IPS-11a (cell line): ENCODE measurements around the gene DHCR24.
"Not testable (repeated sequence)": the region's sequence is repeated elsewhere in the genome, so short reads cannot be mapped to it uniquely, and the experiment has no call there.

Experiments
- H3K4me3 ChIP-seq: one replicate; pipeline ENCODE4 v1.5.1; 2013; ENCODE audit warnings: low read depth, low read length, control low read depth

DHCR24 gene, protein sequence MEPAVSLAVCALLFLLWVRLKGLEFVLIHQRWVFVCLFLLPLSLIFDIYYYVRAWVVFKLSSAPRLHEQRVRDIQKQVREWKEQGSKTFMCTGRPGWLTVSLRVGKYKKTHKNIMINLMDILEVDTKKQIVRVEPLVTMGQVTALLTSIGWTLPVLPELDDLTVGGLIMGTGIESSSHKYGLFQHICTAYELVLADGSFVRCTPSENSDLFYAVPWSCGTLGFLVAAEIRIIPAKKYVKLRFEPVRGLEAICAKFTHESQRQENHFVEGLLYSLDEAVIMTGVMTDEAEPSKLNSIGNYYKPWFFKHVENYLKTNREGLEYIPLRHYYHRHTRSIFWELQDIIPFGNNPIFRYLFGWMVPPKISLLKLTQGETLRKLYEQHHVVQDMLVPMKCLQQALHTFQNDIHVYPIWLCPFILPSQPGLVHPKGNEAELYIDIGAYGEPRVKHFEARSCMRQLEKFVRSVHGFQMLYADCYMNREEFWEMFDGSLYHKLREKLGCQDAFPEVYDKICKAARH

DNA sequence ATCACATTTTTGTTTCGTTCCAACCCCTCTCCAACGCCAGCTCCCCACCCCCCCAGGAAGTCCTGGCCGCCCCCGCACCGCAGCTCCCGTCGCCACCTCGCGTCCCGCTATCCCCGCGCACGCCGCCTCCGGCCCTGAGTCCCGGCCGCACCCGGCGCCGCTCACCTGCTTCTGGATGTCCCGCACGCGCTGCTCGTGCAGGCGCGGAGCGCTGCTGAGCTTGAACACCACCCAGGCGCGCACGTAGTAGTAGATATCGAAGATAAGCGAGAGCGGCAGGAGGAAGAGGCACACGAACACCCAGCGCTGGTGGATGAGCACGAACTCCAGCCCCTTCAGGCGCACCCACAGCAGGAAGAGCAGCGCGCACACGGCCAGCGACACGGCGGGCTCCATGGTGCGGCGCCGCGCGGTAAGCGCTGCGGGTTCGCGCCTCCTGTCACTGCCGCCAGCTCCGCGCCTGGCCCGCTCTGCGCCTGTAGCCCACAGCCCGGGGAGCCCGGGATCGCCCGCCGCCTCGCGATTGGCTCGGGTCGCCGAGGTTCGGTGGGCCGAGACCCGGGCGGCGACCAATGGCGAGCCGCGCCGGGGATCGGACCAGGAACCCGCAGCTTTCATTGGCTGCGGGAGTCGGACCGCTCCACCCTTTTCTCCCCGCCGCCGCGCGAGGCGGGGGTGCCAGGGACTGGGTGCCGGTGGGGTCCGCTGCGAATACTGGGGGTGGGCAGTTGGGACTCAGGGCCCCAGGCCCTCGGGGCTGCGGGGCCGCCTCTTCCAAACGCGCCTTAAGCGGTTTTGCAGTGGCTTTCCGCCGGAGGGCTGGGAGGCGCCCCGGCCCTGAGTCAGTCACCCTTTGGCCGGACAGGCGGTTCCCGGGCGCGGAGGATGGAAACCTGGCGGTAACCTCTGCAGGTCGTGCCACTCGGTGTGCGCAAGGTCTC, at the start of gene DHCR24:
DHCR24 (minus strand) TSS at position 472 of the 941 bp plus-strand sequence; CDS start at position 396, 76 bp downstream.
- H3K4me3 ChIP-seq: peak within 1 kb of the TSS; percentile 94

DNA sequence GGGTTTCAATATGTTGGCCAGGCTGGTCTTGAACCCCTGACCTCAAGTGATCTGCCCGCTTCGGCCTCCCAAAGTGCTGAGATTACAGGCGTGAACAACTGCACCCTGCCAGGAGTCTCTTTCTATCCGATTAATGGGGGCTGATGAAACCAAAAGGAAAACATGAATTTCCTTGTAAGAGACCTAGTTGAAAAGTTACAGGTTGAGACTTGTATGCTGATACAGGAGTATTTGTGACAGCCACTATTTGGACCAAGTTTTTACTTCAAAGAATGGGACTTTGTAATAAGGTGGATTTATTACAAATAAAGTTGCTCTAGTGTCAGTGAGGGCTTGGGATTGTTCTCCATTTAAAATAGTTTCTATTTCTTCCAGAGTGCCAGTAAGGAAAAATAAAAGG, 49.8 kb upstream of the DHCR24 start:
- no peak overlapping the region for H3K4me3 ChIP-seq

DNA sequence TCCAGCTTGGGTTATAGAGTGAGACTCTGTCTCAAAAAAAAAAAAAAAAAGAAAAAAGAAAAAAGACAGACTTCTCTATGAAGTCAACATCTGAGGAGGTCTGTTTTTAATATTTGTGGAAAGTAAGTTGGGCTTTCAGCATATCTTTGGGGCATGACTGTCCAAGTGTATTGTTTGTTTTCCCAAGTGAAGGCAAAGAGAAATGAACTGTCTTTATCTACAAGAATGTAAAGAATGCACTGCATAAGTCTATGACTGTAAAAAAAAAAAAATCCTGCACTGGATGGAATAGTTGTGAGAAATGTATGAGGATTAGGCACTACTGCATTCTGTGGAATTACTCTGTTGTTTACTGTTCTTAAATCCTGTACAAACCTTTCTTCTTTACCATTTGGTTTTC, 47.9 kb upstream of the DHCR24 start:
- H3K4me3 ChIP-seq: no peak overlapping the region

DNA sequence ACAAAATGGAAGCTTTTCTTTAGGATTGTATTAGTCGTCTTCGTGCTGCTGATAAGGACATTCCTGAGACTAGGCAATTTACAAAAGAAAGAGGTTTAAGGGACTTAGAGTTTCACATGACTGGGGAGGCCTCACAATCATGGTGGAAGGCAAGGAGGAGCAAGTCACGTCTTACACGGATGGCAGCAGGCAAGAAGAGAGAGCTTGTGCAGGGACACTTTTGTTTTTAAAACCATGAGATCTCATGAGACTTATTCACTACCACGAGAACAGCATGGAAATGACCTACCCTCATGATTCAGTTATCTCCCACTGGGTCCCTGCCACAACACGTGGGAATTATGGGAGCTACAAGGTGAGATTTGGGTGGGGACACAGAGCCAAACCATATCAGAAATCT, 47.1 kb upstream of the DHCR24 start:
- H3K4me3 ChIP-seq: not testable (repeated sequence)

DNA sequence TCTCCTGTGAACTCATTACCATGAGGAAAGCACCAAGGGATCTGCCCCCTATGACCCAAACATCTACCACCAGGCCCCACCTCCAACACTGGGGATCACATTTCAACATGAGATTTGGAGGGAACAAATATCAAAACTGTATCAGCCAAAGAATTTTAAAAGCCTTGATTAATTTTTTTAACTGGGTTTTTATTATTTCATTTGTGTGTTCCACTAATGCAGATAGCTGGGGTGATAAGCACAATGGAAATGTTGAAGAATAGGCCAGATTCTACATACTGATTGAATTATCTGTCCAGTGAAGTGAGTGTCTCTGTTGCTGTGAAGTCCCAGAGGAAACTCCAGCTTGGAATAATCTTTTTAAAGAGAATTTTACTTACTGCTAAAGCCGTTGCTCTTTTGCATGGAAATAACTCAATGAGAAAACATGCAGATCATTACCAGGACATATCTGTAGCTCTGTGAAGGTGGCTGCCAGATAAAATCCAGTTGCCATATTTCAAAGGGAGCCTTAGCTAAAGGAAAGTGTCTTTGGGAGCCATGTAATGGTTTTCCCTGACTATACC, 44.4 kb upstream of the DHCR24 start:
- H3K4me3 ChIP-seq: no peak overlapping the region

DNA sequence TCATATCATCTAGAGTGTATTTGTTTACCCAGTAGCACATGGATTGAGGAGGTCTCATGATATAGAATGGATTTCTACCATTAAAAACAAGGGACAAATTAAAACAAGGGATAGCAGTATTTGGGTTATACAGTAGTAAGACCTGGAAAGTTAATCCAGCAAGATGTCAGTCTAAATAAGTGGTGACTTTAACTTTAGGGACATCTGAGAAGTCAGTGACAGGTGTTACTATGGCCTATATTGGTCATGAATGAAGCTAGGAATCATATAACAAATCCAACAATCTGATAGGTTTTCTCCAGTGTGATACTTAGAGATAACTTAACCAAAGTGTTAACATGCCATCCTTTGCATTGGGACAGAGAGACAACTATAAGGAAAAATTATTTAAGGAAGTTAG, 42.7 kb upstream of the DHCR24 start:
- no peak overlapping the region for H3K4me3 ChIP-seq

DNA sequence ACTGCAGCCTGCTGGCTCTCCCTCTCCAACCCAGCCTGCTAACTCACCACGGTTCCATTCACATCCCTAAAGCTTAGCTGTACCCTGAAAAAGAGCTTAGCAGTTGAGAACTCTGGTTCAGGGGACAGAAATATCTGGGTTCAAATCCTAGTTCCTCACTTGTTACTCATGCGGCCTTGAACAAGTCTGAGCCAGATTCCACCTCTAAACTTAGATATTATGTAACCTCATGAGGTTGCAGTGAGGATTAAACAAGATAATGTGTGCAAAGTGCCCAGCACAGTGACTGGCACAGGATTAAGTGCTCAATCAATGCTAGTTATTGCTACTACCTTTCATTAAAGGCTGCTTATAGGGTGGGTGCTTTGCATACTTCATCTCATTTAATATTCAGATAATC, 41.3 kb upstream of the DHCR24 start:
- H3K4me3 ChIP-seq: no peak overlapping the region

DNA sequence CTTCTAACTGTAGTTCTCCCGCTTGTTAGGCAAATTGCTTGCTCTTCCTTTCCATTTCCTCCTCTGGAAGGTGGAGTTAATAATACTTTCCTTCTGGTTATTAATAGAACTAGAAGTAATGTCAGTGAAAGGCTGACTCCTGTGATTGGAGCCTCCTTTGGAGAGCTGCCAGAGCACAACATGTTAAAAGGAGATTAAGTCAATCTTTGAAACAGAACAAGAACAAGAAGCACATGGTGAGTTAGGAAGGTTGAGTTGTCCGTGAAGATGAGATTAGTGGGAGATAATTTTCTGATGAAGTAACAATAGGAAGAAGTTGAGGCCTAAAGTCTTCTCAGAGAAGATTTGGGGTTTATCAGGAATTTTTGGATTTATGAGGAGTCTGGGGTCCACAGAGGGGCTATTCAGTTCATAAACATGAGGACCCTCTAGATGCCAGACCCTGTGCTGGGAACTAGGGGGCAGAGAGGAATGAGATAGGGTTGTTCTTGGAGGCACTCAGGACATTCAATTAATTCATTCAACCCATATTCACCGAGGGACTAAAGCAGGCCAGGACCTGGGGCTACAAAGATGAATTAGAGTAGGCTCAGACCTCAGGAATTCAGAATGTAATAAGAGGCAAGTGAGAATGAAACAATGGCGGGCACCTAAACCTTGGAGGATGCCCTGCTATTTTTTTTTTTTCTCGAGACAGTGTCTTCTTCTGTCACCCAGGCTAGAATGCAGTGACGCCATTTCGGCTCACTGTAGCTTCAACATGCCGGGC, 40.7 kb upstream of the DHCR24 start:
- no peak overlapping the region for H3K4me3 ChIP-seq

DNA sequence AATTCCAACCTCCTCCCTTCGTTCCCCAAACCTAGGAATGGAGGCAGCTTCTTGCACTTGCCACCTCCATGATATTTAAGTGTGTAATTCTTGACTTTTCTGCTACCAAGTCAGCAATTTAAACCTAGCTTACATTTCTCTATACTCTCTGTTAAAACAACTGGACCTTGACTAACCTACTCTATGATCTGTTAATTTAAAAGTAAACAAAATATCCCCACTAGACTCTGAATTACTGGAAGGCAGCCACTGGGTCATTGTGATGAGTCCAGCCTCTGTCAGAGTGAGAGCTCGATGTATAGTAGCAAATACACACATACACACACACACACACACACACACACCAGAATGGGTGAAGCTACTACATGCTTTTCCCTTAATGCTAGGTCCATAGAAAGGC, 40.0 kb upstream of the DHCR24 start:
- no peak overlapping the region for H3K4me3 ChIP-seq

DNA sequence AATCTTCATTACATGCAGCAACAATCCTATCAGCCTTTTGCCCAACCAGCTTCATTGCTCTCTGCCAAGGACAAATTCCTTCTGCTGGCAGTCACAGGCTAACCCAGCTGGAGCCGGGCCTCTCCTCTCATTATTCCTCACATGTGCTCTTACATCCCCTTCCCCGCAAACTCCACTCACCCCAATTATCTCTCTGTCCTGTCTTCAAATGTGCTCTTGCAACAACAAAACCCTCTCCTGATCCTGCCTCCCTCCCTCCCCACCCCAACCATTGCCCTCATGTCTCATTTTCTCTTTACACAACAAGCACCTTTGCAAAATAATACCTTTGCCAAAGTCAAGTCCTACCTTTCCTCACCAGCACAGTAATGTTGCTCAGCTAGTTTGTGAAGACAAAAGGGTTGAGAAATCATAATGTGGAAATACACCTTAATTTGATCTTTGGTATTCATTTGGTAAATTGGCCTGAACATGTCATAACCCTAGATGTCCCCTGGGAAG, 36.0 kb upstream of the DHCR24 start:
- H3K4me3 ChIP-seq: no peak overlapping the region

DNA sequence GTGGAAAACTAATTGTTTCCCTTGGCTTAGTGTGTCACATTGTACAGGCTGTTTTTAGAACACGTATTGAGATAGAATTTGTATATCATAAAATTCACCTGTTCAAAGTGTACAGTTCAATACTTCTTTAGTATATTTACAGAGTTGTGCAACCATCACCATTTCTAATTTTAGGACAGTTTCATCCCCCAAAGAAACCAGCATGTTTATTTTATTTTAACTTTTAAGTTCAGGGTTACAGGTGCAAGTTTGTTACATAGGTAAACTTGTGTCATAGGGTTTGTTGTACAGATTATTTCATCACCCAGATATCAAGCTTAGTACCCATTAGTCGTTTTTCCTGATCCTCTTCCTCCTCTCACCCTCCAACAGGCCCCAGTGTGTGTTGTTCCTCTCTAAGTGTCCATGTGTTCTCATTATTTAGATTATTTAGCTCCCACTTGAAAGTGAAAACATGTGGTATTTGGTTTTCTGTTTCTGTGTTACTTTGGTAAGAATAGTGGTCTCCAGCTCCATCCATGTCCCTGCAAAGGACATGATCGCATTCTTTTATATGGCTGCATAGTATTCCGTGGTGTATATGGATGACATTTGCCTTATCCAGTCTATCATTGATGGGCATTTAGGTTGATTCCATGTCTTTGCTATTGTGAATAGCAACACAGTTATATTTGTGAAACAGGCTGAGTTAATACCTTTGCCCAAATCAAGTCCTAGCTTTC, 35.2 kb upstream of the DHCR24 start:
- H3K4me3 ChIP-seq: no peak overlapping the region

DNA sequence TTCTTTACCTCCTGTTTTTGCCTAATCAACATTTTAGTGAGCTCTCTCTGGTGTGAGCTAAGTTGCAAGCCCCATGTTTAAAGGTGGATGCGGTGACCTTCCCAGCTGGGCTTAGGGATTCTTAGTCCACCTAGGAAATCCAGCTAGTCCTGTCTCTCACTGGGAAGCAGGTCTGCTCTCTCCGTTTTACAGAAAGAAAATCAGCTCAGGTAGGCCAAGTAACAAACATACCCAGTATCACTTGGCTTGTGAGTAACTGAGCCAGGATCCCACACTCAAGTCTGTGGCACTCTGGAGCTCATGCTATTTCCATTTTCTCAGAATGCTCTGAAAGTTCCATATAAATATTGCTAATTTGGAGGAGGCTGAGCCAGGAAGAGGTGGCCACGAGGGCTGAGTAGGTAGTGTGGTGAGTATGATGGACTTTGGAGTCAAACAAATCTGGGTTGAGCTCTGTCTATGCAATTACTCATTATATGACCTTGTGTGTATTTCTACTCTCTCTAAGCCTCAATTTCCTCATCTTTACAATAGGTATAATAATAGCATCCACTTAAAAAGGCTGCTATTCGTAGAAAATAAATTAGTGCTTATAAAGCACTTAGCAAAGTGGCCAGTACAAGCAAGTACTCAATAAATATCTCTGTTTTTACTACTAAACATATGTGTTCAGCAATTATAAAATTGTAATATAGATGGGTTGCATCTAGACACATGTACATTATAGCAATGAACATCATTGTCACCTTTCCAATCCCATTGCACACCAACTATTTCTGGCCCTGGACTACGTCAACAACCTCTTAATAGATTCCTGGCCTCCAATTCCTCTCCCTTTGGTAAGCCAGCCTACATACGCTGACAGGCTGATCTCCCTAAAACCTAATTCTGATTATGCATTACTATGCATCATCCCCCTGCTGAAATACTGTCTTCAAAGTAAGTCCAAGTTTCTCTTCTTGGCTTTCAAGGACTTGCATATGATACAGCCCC, 32.7 kb upstream of the DHCR24 start:
- no peak overlapping the region for H3K4me3 ChIP-seq

DNA sequence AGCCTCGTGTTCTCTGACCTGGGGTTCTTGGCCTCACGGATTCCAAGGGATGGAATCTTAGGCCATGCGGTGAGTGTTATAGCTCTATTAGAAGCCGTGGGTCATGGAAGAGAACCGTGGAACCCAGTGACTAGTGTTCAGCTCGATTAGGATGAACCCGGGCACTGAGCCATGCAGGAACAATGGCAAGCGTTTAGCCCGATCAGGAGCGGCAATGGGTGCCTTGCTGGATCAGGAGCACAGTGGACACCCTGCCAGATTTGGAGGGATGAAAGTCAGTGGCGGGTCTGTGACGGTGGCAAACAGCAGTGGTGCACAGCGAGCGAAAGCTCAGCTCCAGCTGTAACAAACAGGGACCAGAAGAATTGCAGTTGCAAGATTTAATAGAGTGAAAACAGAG, 24.1 kb upstream of the DHCR24 start:
- H3K4me3 ChIP-seq: not testable (repeated sequence)

DNA sequence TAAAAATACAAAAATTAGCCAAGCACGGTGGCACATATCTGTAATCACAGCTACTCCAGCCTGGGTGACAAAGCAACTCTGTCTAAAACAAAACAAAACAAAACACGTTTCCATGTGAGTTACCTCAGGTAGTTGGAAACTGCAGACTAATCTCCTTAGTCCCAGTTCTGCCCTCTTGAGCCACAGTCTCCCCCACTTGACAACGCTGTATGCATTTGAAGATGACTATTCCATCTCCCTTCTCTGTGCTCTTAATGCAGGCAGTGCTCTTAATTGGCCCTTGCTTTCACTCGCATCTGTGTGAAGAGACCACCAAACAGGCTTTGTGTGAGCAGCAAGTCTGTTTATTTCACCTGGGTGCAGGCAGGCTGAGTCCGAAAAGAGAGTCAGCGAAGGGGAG, 19.6 kb upstream of the DHCR24 start:
- no peak overlapping the region for H3K4me3 ChIP-seq

DNA sequence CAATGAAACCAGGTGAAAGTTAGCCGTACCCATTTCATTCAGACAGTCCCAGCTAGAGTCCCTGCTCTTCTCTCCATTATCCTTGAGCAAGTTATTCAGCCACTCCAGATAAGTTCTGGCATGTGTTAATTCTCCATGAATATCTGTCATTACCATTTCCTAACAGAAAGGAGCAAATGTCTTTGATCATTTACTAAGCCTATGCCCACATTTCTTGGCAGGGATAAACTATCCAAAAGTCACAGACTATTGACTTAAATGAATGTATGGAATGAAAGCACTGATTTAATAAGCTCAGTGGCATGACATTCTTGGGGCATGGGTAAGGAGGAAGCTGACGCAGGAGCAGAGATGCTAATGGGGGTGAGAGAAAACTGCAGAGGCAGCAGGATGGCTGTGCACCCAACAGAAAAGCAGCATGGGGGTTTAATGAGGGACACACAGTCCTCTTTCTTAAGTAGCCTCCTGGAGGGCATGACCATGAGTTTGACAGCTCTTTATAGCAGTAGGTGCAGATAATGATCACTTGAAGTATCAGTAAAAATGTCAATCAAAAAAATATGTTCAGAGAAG, 17.6 kb upstream of the DHCR24 start:
- no peak overlapping the region for H3K4me3 ChIP-seq

DNA sequence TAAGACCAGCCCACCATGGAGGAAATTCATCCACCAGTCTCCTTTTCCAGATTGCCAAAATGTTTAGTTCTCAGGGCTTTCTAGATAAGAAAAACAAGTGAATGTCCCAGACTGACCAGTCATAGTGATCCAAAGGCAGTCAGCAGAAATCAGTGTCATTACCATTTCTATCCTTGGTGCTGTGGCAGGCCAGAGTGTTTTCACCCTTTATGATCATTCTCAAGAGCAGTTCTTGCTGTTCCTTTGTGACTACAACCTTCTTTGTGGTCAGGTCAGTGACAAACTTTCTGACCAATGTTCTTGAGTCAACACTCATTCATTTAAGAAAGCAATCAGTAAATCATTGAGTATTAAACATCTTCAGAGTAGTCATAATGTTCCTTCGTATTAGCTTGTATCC, 7.3 kb upstream of the DHCR24 start:
- H3K4me3 ChIP-seq: no peak overlapping the region

DNA sequence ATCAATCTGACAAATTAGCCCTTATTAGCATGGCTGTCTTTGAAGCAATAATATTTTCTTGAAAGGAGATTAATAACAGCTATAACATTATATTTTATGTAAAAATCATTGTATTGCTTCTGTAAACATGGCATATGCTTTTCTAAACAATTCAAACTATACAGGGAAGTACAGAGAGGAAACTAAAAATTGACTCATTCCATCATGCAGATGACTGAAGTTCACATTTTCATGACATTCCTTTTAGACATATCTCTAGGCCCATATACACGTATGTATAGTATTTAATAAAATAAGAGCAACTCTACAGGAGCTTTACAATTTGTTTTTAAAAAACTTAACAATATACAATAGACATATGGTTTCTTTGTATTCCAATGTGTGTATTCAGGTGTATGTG, 5.6 kb upstream of the DHCR24 start:
- no peak overlapping the region for H3K4me3 ChIP-seq

DNA sequence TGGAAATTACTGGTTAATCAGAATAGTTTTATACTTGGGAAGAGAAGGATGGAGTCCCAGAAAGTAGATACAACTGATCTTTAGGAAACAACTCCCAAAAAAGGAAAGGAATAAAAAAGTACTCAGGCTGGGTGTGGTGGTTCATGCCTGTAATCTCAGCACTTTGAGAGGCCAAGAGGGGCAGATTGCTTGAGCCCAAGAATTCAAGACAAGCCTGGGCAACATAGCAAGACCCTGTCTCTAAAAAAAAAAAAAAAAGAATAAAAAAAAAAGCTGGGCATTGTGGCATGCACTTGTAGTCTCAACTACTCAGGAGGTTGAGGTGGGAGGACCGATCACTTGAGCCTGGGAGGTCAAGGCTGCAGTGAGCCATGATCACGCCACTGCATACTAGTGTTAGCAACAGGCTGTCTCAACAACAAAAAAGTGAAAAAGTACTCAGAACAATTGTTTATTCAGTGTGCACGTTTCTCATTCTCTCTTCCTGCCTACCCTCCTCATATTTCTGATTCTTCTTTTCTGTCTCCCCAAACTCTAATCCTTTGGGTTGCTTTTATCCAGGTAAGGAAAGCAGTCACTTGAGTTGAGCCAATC, 2.2 kb upstream of the DHCR24 start:
- H3K4me3 ChIP-seq: no peak overlapping the region
